ENCODE data around the gene PRKCB. TPM values are rescaled to one million over a fixed set of nuclear protein-coding genes. Genes with fewer than 3 reads are reported as not detected.

Gene PRKCB
- total RNA-seq, 1 experiment from 2014 or later = not detected

DNA sequence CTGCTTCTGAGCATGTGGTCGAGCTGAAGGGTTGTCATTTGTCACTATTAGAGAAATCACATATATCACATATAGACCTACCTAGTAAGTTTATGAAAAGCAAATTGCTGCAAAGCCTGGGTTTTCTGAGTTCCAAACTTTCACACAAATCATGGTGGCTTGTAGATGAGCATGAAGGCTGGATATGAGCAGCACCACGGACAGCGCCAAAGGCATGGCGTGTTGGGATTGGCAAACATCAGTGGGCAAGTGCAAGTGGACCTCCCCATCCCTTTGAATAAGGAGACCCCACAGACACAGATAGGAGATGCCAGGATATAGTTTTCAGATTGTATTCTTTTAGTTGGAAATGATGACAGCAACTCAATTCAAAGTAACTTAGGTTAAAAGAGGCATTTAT lies 342.7 kb downstream of the PRKCB start:
- TF ChIP-seq, protein P1, sequence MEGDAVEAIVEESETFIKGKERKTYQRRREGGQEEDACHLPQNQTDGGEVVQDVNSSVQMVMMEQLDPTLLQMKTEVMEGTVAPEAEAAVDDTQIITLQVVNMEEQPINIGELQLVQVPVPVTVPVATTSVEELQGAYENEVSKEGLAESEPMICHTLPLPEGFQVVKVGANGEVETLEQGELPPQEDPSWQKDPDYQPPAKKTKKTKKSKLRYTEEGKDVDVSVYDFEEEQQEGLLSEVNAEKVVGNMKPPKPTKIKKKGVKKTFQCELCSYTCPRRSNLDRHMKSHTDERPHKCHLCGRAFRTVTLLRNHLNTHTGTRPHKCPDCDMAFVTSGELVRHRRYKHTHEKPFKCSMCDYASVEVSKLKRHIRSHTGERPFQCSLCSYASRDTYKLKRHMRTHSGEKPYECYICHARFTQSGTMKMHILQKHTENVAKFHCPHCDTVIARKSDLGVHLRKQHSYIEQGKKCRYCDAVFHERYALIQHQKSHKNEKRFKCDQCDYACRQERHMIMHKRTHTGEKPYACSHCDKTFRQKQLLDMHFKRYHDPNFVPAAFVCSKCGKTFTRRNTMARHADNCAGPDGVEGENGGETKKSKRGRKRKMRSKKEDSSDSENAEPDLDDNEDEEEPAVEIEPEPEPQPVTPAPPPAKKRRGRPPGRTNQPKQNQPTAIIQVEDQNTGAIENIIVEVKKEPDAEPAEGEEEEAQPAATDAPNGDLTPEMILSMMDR (IDR thresholded peaks at IDR 0.05; ENCODE audit: unreplicated experiment) = no peak
- BruUV-seq (replicated peaks) = no TSS peak
- DNase-seq (ENCODE audit: unreplicated experiment) = peak; percentile 30
- H3K27ac Mint-ChIP-seq (ENCODE audit: low read depth, unreplicated experiment) = no peak overlapping the region
- CTCF ChIA-PET = interaction anchor here (0.6 to 0.8 kb wide), 2 partner anchors 107 to 239 kb away, joined by 3 read pairs; no protein-coding TSS in a partner anchor
- no peaks in the 10 kb centered on the region for H3K36me3 Mint-ChIP-seq (ENCODE audit: insufficient read depth, unreplicated experiment)
- H3K4me1 Mint-ChIP-seq (ENCODE audit: insufficient read depth, unreplicated experiment) = no peaks in the 10 kb centered on the region
- H3K4me3 Mint-ChIP-seq (ENCODE audit: unreplicated experiment) = no peak overlapping the region
- intact Hi-C loops (cut with micrococcal nuclease) = no loop called here
- peaks cover 15% of the 10 kb centered on the region for H3K27me3 Mint-ChIP-seq (ENCODE audit: insufficient read depth, unreplicated experiment)
- peaks cover 7% of the 10 kb centered on the region for H3K9me3 Mint-ChIP-seq (ENCODE audit: unreplicated experiment)
- POLR2A ChIA-PET = no interaction called here

DNA sequence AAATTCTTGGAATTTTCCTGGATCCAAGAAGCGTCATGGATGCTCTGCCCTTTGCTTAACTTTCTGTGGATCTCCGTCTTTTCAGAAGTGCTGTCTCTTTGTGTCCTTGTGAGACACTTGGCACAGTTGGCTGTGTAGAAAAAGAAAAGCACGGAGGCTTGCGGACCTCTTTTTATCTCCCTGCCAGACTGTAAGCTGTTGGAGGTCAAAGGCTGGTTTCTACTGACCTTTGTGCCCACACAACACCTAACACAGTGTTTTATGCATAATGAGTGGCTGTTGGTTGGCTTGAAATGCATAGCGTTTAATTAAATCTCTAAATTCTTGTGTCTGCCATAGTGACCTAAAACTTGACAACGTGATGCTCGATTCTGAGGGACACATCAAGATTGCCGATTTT lies 344.7 kb downstream of the PRKCB start:
- ChIA-PET CTCF (interaction anchor here (0.6 kb wide), 1 partner anchor 188 kb away, joined by 3 read pairs; no protein-coding TSS in a partner anchor), POLR2A (no interaction called here)
- H3K27me3 Mint-ChIP-seq (ENCODE audit: insufficient read depth, unreplicated experiment) = peaks cover 11% of the 10 kb centered on the region
- TF ChIP-seq, protein P1 (IDR thresholded peaks at IDR 0.05; ENCODE audit: unreplicated experiment) = no peak
- H3K9me3 Mint-ChIP-seq (ENCODE audit: unreplicated experiment) = peaks cover 7% of the 10 kb centered on the region
- no peak for DNase-seq (ENCODE audit: unreplicated experiment)
- no peaks in the 10 kb centered on the region for H3K36me3 Mint-ChIP-seq (ENCODE audit: insufficient read depth, unreplicated experiment)
- H3K27ac Mint-ChIP-seq (ENCODE audit: low read depth, unreplicated experiment) = no peak overlapping the region
- no TSS peak for BruUV-seq (replicated peaks)
- H3K4me1 Mint-ChIP-seq (ENCODE audit: insufficient read depth, unreplicated experiment) = no peaks in the 10 kb centered on the region
- intact Hi-C loops (cut with micrococcal nuclease) = no loop called here
- no peak overlapping the region for H3K4me3 Mint-ChIP-seq (ENCODE audit: unreplicated experiment)

DNA sequence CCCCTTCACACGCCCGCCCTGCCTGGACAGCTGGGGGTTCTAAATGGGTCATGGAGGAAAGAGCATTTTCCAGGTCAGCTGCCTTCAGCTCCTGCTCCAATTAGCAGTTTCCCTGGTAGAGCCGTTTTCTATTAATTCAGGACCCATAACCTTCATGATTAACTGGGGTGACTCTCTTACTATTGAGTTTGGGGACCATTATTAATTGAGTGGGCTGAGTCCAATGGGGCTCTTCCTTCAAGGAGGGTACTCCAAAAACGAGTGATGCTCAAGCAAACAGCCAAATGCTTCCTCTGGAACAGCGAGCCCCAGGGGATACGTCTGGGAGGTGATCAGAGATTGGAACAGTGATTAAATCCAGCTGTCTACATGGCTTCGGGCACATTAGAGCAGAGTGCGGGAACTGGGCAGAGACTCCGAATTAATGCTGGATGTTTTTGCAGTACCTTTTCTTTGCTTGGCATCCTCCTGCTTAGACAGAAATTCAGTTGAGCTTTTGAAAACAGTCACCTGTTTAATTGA lies 352.3 kb downstream of the PRKCB start:
- Mint-ChIP-seq H3K27ac (ENCODE audit: low read depth, unreplicated experiment) (no peak overlapping the region), H3K4me1 (ENCODE audit: insufficient read depth, unreplicated experiment) (no peaks in the 10 kb centered on the region), H3K9me3 (ENCODE audit: unreplicated experiment) (no peaks in the 10 kb centered on the region), H3K4me3 (ENCODE audit: unreplicated experiment) (no peak overlapping the region), H3K36me3 (ENCODE audit: insufficient read depth, unreplicated experiment) (no peaks in the 10 kb centered on the region), H3K27me3 (ENCODE audit: insufficient read depth, unreplicated experiment) (peaks cover 47% of the 10 kb centered on the region)
- no TSS peak for BruUV-seq (replicated peaks)
- intact Hi-C loops (cut with micrococcal nuclease) = no loop called here
- ChIA-PET CTCF (interaction anchor here (1.2 kb wide), 1 partner anchor 151 kb away, joined by 4 read pairs; no protein-coding TSS in a partner anchor), POLR2A (no interaction called here)
- TF ChIP-seq, protein P1 (IDR thresholded peaks at IDR 0.05; ENCODE audit: unreplicated experiment) = no peak
- DNase-seq (ENCODE audit: unreplicated experiment) = no peak

DNA sequence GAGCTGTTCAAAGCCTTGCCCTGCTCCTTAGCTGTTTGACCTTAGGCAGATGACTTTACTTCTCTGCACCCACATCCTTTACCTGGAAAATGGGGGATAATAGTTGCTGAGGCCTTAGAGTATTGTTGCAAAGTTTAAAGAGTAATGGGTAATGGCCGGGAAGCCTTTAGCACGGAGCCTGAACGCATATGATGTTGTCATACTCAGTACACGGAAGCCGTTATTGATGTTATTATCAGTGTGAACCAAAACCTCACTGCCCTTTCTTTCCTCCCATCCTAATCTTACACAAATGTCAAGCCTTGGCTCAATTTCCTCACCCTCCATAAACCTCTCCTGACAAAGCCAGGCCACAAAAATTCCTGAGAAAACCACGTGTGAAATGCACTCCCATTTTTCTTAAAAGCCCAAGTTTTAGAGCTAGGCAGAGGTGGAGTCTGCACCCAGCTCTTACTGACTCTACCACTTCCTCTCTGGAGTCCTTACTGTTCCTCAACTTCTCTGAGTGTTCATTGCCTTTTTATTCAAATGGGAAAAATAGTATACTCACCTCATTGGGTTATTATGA lies 353.1 kb downstream of the PRKCB start:
- no peak overlapping the region for H3K4me3 Mint-ChIP-seq (ENCODE audit: unreplicated experiment)
- intact Hi-C loops (cut with micrococcal nuclease) = no loop called here
- H3K27me3 Mint-ChIP-seq (ENCODE audit: insufficient read depth, unreplicated experiment) = peaks cover 47% of the 10 kb centered on the region
- TF ChIP-seq, protein P1 (IDR thresholded peaks at IDR 0.05; ENCODE audit: unreplicated experiment) = no peak
- H3K27ac Mint-ChIP-seq (ENCODE audit: low read depth, unreplicated experiment) = no peak overlapping the region
- no peaks in the 10 kb centered on the region for H3K4me1 Mint-ChIP-seq (ENCODE audit: insufficient read depth, unreplicated experiment)
- CTCF ChIA-PET = interaction anchor here (0.6 to 1.2 kb wide), 2 partner anchors 66 to 152 kb away, joined by 3 to 4 read pairs; no protein-coding TSS in a partner anchor
- no peak for DNase-seq (ENCODE audit: unreplicated experiment)
- no peaks in the 10 kb centered on the region for H3K9me3 Mint-ChIP-seq (ENCODE audit: unreplicated experiment)
- POLR2A ChIA-PET = no interaction called here
- H3K36me3 Mint-ChIP-seq (ENCODE audit: insufficient read depth, unreplicated experiment) = no peaks in the 10 kb centered on the region
- no TSS peak for BruUV-seq (replicated peaks)
